Measurements from ENCODE around the gene CARD6.
"Not testable (repeated sequence)": the region's sequence is repeated elsewhere in the genome, so short reads cannot be mapped to it uniquely, and the experiment has no call there.

CARD6 gene

DNA sequence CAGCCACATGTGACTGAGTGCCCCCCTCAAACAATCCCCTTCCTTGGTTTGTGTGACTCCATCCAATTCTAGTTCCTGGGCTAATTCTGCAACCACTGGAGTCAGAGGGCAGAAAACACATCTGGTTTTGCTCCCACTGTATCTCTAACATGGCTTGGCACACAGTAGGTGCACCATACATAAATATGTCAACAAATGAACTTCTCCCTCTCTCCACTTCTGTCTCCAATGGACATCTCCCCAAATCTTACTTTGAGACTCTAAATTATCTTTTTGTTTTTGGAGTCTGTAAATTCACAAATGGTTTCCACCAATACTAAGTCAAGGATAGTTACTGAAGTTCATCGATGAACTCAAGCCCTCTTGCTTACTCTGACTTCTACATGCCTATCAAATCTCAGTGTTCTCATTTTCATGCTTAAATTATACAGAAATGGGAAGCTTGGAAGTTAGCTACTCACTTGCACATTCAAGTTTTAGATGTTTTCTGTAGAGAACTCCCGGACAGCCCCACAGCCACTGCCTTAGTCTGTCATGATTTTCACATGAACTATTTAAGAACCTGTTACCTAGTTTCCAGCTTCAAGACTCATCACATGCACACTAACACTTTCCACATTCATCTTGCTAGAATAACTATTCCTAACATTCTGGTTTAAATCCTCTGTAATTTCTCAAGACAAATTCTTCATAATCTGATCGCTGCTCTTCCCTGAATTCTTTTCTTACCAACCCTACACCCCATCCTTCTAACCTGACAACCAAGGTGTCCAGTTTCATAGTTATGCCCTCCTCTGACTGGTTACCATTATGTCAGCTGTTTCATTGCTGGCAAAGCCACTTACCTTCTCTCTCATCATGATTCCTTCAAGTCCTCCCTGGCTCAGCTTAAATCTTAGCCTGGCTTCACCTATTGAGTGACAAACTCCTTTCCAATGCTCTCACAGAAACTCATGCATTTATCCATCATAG is 12.2 kb upstream of the CARD6 start:
- no peak for DNase-seq

- DNase-seq, result no peak
Measured at GRCh38 chr5:40829748-40830533, 11.2 kb upstream of the CARD6 start.

DNA sequence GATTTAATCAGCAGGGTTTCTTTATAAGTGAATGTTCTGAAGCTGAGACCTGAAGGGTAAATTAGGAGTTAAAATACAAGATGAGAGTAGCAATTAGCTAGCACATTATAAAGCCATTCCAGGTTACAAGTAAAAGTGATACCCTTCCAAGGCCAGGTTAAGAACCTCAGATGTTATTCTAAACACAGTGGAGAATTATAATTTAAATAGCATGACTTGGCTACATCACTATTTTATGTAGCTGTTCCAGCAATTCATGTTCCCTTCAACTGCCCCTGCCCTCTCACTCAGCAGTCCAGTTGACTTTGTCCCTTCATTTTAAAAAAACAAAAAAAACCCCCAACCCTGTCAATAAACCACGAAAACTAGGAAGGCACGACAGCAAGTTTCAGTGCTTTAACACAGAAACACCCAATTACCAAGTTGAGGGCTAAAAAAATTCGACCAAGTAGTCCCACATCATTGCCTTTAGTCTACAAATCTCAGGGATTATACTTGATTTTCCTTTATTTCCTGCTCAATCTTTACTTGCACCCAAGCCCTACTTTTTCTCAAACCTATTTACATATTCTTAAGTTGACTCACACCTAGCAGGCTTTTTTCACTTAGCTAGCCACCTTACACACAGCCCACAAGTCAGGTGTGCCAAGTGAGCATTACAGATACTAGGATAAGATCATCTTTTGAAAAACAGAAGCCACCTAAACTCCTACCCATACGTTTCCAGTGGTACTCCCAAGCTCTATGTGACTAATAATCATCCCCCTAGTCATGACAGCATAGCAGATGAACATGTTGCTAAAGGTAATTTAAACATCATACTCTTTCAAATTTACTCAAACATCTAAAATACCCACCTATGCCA is 9.6 kb upstream of the CARD6 start:
- no peak for DNase-seq

DNA sequence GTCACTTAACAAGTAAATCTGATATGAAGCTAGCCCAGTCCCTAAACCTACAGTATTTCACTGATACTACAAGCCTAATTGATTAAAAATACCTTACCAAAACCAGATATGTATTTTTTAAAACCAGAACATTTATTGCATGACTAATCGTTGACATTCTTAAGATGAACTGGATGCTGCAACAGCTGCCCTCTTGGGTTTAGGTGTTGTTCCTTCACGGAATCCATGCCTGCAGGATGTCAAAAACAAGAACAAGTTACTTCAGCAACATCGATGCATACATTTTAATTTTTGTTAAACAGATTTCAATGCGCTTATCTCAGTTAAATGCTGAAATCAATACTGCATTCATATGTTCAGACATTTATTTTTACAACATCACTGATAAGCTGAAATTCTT is 8.8 kb upstream of the CARD6 start:
- no peak for DNase-seq

GRCh38 chr5:40833712-40834229 is 7.4 kb upstream of the CARD6 start:
- no peak for DNase-seq

GRCh38 chr5:40834391-40834848 is 6.7 kb upstream of the CARD6 start:
- peak; percentile 67 for DNase-seq

GRCh38 chr5:40834849-40835787 is 6.0 kb upstream of the CARD6 start, which contains the start of gene RPL37:
Gene RPL37 (minus strand): TSS chr5:40835222. CDS start chr5:40835185, 37 bp downstream.
- DNase-seq, result peak; percentile 99

- no peak for DNase-seq
Measured at GRCh38 chr5:40838086-40838485, 3.1 kb upstream of the CARD6 start.

DNA sequence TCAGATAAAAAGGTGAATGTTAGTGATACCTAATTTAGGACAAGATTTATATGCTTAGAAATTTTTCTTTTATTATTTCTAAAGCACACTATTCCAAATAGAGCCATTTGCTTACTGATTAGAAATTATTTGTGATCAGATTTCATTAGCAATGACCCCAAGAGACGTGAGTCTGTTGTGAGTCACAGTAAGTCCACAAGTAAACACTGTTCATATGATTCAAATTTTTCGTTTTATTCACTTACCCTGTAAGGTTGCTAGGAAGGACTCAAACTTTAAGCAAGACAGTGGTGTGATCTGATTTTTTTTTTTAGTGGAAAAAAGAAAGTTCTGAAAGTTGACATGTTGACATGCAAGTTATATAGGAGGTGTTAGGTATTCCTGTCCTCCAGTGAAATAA is 1.2 kb downstream of the CARD6 start:
- DNase-seq, result no peak

GRCh38 chr5:40844565-40844964 is 3.4 kb downstream of the CARD6 start:
- DNase-seq, result no peak

GRCh38 chr5:40846371-40846770 is 5.2 kb downstream of the CARD6 start:
- no peak for DNase-seq

DNA sequence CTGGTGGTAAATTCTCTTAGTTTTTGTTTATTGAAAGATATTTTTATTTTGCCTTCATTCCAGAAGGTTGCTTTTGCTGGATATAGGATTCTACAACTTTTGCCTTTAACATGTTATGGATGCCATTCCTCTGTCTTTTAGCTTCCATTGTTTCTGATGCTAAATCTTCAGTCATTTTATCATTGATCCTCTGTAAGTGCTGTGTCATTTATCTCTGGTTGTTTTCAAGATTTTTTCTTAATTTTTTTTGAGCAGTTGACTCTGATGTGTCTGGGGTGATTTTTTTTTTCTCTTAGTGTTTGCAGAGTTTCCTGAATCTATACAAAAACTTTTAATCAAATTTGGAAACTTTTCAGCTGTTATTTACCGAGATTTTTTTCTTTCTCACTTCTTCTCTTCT is 6.4 kb downstream of the CARD6 start:
- DNase-seq, result no peak

DNA sequence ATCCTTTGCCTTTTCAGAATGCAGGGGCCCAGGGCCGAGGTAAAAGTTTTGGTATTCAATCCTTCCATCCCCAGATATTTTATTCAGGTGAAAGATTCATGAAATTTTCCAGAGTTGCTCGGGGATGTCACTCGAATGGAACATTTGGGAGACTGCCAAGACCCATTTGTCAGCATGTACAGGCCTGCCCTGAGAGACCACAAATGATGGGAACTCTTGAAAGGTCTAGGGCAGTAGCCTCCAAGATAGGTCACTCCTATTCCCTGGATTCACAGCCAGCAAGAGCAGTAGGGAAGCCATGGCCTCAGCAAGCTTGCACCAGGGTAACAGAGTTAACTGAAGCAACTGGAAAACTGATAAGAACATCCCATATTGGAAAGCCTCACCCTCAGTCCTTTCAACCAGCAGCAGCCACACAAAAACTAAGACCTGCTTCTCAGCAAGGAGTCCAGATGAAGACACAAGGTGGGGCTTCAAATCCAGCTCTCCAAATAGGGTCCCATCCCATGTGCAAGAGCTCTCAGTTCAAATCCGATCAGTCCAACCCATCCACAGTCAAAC is 12.5 kb downstream of the CARD6 start:
- no peak for DNase-seq

DNA sequence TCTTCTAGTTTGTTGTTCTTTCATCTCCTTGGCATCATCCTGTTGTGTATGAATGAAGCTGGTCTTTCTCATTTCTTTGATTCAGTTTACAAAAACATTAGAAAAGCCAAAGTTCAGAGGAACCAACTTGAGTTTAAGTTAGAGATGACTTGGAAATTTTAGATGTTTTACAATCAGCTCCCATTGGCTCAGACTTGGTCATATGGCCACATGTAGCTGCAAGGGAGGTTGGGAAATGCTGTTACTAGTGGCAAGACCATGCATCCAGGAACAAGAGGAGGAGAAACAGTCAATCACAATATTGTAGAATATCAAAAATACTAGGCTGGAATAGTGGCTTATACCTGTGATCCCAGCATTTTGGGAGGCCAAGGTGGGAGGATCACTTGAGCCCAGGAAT is 19.5 kb downstream of the CARD6 start:
- no peak for DNase-seq

DNA sequence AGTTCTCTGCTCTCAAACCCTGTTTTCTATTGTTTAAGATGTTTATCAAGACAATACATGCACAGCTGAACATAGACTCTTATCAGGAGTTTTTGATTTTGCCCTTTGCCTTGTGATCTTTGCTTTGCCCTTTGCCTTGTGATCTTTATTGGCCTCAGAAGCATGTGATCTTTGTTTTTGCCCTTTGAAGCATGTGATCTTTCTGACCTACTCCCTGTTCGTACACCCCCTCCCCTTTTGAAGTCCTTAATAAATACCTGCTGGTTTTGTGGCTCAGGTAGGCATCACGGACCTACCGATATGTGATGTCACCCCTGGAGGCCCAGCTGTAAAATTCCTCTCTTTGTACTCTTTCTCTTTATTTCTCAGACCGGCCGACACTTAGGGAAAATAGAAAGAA is 23.8 kb downstream of the CARD6 start:
- DNase-seq, result not testable (repeated sequence)

DNA sequence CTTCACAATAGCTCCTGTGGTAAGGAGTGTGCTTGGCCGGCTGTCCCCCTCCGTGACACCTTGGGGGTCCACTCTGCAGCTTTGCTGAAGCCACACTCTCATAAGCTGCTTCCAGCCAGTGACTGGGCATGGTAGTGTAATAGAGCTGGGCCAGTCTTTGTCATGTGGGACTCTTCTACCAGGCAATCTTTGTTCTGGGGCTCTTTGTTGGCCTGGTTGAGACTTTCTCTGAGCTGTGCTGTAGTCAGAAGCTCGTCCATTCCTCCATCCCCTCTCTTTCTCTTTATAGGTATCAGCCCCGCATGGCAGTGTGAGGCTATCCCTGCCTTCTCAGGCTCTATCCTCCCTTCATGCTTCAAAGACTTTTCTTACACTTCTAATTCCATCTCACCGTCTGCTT is 25.7 kb downstream of the CARD6 start:
- DNase-seq, result no peak

DNA sequence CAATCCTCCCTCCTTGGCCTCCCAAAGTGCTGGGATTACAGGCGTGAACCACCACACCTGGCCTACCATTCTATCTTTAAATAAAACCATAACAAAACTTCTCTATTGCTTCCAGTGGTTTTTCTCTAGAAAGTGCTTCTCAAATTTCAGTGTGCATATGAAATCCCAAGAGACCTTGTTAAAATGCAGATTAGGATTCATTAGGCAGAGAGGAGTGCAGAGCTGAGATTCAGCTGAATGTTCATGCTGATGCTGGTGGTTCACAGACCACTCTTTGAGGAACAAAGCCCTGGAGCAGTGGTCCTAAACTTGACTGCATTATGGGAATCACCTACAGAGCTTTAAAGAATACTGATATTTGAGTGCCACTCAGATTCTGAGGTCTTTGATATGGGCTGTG is 28.2 kb downstream of the CARD6 start:
- DNase-seq, result no peak

DNA sequence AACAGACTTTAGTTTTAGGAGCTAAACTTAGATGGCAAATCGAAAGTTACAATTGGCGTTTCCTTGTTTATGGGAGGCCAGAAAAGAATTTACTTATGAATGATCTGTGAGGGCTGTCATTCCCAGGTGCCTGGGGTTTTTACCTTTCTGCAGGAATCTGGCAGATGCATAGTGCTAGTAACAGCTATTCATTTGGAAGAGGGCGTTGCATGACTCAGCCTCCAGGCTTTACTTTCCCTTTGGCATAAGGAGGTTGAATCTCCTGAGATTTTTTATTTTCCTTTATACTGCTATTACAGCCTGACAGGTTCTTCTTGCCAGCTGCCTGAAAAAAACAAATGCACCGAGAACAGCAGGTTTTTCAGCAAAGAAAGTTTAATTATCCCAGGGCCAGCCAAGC is 30.0 kb downstream of the CARD6 start:
- DNase-seq, result no peak

DNA sequence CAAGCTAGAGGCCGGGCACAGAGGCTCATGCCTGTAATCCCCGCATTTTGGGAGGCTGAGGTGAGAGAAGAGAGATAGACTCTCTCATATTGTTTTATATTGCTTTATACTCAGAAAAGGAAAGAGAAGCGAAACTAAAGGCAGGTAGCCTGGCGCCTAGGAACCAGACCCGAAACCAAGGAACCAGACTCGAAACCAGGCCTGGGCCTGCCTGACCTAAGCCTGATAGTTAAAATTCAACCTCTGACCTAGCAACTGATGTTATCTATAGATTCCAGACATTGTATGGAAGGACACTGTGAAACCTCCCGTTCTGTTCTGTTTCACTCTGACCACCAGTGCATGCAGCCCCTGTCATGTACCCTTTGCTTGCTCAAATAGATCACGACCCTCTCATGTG is 31.1 kb downstream of the CARD6 start:
- DNase-seq, result not testable (repeated sequence)

- no peak for DNase-seq
Measured at GRCh38 chr5:40873286-40873880, 32.2 kb downstream of the CARD6 start.

- DNase-seq, result no peak
Measured at GRCh38 chr5:40875958-40876357, 34.8 kb downstream of the CARD6 start.
